Measurements from ENCODE around the gene SCGB1A1. TPM values are rescaled to one million over a fixed set of nuclear protein-coding genes. Genes with fewer than 3 reads are reported as not detected.
"Not testable (repeated sequence)": the region's sequence is repeated elsewhere in the genome, so short reads cannot be mapped to it uniquely, and the experiment has no call there.

Gene SCGB1A1
- total RNA-seq, 1 experiment from 2014 or later = not detected

- not testable (repeated sequence) for DNase-seq (ENCODE audit: low read depth)
Measured at GRCh38 chr11:62449912-62450311, 31.1 kb downstream of the SCGB1A1 start.

- no peak for DNase-seq (ENCODE audit: low read depth)
Measured at GRCh38 chr11:62450543-62451240, 31.9 kb downstream of the SCGB1A1 start.

- no peak for DNase-seq (ENCODE audit: low read depth)
Measured at GRCh38 chr11:62451241-62451621, 32.4 kb downstream of the SCGB1A1 start.

GRCh38 chr11:62452261-62452660 lies 33.4 kb downstream of the SCGB1A1 start:
- DNase-seq (ENCODE audit: low read depth) = no peak

GRCh38 chr11:62452839-62453468 lies 34.1 kb downstream of the SCGB1A1 start:
- DNase-seq (ENCODE audit: low read depth) = no peak

- DNase-seq (ENCODE audit: low read depth) = no peak
Measured at GRCh38 chr11:62456630-62457029, 37.8 kb downstream of the SCGB1A1 start.

GRCh38 chr11:62457478-62457877 lies 38.6 kb downstream of the SCGB1A1 start:
- no peak for DNase-seq (ENCODE audit: low read depth)

- DNase-seq (ENCODE audit: low read depth) = peak; percentile 28
Measured at GRCh38 chr11:62458212-62459002, 39.6 kb downstream of the SCGB1A1 start.

- DNase-seq (ENCODE audit: low read depth) = peak; percentile 18
Measured at GRCh38 chr11:62459080-62459479, 40.2 kb downstream of the SCGB1A1 start.

GRCh38 chr11:62461740-62462507 lies 43.1 kb downstream of the SCGB1A1 start:
- DNase-seq (ENCODE audit: low read depth) = peak; percentile 86

GRCh38 chr11:62462508-62462892 lies 43.7 kb downstream of the SCGB1A1 start:
- no peak for DNase-seq (ENCODE audit: low read depth)

GRCh38 chr11:62463121-62463542 lies 44.3 kb downstream of the SCGB1A1 start:
- no peak for DNase-seq (ENCODE audit: low read depth)

- DNase-seq (ENCODE audit: low read depth) = no peak
Measured at GRCh38 chr11:62464655-62465054, 45.8 kb downstream of the SCGB1A1 start.

- DNase-seq (ENCODE audit: low read depth) = no peak
Measured at GRCh38 chr11:62466444-62466843, 47.6 kb downstream of the SCGB1A1 start.

GRCh38 chr11:62468577-62468976 lies 49.7 kb downstream of the SCGB1A1 start:
- DNase-seq (ENCODE audit: low read depth) = no peak

- no peak for DNase-seq (ENCODE audit: low read depth)
Measured at GRCh38 chr11:62471603-62472002, 52.8 kb downstream of the SCGB1A1 start.

GRCh38 chr11:62472063-62472884 lies 53.4 kb downstream of the SCGB1A1 start:
- peak; percentile 89 for DNase-seq (ENCODE audit: low read depth)

Measured in M059J (cell line).